ENCODE results near the gene CABLES1. TPM values are rescaled to one million over a fixed set of nuclear protein-coding genes. Genes with fewer than 3 reads are reported as not detected.
"Not testable (repeated sequence)": the region's sequence is repeated elsewhere in the genome, so short reads cannot be mapped to it uniquely, and the experiment has no call there.

CABLES1 gene
- total RNA-seq, 1 donor from 2014 or later = 7.8 TPM

DNA sequence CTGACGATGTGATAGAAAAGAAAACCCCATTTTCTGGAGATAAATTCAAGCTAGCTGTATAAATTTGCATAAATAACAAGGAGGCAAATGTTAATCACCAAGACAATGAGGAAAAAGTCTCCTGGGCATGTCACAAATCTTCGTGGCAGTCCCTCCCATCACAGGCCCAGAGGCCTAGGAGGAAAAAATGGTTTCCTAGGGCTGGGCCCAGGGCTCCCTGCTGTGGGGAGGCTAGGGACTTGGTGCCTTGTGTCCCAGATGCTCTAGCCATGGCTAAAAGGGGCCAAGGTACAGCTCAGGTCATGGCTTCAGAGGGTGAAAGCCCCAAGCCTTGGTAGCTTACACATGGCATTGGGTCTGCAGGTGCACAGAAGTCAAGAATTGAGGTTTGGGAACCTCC is 134.6 kb downstream of the CABLES1 start:
- no peak for ATAC-seq

DNA sequence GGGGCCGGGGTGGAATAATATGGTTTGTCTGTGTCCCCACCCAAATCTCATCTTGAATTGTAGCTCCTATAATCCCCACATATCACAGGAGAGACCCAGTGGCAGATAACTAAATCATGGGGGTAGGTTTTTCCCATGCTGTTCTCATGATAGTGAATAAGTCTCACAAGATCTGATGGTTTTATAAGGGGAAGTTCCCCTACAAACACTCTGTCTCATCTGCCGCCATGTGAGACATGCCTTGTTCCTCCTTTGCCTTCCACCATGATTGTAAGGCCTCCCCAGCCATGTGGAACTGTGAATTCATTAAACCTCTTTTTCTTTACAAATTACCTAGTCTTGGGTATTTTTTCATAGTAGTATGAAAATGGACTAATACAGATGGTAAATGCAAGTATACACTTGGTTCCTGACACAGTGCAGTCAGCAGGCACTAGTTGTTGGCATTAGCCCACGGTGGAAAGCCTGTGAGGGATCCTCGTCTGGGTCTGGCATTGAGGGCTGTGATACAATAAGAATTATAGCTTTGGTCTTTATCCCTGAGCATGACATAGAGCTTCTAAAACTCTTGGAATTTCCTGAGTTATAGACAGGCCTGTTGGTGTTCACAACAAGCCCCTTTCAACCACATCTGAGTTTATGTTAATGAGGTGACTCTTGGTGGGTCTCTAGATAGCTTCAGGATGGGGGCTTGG is 135.8 kb downstream of the CABLES1 start:
- no peak for ATAC-seq

DNA sequence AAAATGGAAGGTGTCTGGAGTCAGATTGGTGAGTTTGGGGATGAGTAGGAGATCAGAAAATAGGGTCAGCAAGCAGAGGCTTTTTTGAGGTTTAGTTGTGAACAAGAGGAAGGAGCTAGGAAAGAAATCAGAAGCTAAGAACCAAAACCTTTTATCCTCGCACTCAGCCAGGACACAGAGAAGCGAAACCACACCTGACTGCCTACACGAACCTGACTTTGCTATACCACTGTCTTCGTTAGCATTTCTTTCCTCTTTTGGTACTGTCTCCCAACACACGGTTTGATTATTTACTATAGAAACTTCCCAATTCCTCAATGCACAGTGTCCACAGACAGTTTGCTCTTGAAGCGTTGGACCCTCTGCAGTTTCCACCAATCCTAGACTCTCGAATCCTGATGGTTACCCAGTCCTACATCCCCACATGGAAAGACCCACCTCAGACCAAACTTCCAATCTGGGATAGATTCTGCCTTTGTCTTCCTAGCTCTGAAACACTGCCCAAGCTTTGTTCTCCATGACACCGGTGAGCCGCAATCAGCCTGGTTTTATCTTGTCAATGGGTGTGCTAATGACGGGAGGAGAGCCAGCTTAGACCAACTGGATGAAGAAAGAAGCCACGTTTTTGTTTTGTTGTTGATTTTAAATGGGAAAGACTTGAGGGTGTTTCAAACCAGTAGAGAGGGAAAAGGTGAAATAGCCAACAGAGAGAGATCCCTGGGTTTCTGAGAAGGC is 137.4 kb downstream of the CABLES1 start:
- no peak for ATAC-seq

DNA sequence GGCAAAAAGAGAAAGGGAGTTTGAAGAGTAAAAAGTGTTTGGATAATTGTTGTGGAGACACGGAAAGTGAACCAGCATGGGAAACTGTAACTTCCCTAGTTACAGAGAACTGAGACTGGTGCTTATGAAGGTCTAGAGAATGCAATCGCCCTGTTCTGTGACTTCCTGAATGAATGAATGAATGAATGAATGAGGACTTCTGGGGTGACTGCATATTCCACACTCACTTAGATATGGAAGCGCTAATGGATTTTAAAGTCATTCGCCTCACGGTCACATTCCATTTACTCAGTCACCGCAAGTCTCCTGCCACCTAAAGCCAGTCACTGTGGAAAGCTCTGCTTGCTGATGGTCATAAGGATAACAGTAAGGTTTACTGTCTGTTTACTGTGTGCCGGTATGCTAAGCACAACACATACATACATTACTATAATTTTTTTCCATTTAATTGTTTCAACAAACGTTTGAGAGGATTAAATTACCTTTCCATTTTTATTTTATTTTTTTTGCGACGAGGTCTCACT is 138.2 kb downstream of the CABLES1 start:
- no peak for ATAC-seq

DNA sequence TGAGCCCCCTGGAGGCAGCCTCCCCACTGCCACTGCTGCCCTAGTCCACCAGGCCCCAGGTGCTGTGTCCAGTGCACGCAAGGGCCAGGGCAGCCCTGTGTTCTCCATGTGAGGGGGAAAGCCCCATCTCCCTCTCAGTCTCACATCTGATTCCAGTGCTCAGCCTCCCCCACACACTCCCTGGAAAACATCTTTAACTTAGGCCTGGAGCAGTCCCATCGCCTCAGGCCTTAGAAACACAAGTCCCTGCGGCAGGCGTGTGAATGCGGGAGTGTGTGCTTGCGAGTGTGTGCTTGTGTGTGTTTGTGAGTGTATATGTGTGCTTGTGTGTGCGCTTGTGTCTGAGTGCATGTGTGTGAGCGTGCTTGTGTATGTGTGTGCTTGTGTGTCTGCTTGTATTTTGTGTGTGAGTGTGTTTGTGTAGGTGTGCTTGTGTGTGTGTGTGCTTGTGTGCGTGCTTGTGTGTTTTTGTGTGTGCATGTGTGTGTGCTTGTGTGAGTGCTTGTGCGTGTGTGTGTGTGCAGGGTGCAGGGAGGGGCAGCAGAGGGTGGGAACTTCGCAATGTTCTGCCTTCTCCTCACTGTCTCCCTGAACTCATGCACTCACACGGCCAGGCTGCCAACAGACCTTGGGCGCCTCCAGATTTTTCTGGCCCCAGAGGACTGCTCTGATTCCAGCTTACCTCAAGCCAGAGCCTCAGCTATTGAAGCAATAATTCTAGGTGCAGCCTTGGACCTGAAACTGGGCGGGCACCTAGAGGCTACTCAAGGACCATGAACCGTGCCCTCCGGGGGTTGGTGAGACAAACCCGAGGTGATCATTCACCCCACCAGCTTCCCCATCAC is 139.6 kb downstream of the CABLES1 start:
- peak; percentile 12 for ATAC-seq

DNA sequence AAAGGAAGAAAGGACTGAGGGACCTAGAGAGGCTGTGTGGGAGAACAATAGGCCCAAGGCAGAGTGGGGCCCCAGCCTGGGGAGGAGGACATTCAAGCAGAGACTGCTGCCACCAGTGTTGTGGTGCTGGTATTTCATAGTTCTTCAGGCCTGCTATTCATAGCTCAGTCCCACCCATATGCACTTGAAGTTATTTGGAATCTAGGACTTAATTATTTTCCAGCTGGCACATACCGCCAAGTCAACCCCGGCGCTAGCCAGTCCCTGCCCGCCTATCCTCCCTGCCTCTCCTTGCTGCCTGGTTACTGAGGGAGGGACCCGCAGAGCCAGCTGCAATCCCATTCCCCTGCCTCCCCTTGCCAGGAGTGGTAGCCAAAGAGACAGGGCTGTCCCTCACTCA is 141.2 kb downstream of the CABLES1 start:
- no peak for ATAC-seq

DNA sequence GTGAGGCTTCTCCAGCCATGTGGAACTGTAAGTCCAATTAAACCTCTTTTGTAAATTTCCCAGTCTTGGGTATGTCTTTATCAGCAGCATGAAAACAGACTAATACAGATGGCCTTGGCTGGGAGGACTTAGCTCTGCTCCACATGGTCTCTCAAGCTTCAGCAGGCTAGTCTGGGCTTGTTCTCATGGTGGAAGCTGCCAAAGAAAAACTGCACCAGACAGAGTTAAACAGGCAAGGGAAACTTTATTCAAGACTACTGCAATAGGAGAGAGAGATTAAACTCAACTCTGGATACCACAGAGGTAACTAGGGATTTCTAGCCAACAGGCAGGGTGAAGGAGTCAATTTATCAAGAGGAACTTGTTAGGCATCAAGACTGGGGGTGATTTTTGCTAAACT is 142.1 kb downstream of the CABLES1 start:
- peak; percentile 29 for ATAC-seq

DNA sequence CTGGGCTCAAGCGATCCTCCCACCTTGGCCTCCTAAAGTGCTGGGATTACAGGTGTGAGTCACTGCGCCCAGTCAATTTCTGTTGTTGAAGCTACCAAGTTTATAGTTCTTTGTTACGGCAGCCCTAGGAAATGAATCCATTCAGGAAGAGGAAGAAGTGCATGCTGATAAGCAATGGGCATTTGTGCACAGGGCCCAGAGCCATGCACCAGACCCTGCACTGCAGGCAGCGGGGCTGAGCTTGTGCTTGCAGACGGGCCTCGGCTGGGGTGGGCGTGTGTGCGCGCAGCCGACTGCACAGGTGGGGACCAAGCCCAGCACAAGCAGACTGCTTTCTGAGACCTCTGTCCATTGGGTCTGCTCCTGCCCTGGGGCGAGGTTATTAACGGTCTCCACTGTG is 144.6 kb downstream of the CABLES1 start:
- no peak for ATAC-seq

DNA sequence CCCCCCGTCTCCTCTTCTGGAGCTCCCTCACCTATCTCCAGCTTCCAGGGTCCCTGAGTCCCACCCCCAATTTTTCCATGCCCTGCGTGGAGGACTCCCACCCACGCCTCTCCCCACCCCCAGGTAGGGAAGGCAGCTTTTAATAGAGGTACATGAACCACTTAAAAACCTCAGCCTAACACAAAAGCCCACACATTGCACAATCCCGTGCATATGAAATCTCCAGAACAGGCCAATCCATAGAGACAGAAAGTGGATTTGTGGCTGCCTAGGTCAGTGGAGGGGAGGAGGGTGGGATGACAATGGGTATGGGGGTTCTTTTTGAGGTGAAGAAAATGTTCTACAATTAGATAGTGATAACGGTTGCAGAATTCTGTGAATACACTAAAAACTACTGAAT is 145.6 kb downstream of the CABLES1 start:
- no peak for ATAC-seq

DNA sequence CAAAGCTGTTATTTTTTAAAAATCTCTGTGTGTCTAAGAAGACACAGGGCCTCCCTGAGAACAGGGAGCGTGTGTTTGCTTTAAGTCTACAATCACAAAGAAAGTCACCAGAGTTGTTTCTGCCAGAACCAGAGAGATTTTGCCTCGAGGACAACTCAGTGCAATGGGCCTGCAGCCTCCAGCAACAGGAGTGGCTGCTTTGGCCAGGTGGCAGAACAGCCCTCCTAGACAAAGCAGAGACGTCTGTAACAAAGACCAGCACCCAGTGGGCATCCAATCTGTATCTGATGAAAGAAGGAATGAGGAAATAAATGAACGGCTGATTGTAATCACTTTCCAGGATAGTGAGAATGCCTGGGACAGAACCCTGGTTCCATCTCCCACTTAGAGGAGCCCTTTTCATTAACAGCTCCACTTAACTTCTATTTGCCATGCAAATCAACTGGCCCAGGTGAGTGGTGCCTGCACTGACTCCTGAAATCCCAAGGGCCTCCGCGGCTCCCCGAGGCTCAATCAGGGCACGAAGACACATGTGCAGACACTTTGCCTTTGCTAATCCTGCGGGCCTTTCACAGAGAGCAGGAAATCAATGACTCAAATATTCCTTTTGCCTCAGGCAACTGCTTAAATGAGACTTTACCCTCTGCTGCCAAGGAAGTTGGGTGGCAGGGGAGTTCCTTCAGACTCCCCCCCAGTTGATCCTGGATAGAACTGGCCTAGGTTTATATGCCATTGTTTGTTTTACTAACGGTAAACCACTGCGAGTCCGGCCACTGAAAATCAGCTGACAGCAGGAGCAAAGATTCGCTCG is 146.5 kb downstream of the CABLES1 start:
- ATAC-seq = peak; percentile 92

DNA sequence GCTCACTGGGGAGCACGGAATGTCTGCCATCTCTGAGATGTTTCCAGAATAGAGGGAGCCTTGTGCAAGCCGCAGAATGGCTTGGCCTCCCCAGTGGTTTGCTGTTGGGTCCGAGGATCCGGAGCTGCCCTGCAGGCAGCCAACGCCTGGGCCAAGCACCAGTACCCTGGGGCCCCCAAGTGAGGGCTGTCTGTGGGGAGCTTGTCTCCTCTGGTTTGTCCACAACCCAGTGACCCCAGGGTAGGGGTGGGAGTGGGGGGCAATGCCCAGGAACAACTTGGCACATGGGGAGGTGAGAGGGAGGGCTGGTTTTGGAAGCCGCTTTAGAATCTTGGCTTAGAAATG is 147.1 kb downstream of the CABLES1 start:
- peak; percentile 12 for ATAC-seq

DNA sequence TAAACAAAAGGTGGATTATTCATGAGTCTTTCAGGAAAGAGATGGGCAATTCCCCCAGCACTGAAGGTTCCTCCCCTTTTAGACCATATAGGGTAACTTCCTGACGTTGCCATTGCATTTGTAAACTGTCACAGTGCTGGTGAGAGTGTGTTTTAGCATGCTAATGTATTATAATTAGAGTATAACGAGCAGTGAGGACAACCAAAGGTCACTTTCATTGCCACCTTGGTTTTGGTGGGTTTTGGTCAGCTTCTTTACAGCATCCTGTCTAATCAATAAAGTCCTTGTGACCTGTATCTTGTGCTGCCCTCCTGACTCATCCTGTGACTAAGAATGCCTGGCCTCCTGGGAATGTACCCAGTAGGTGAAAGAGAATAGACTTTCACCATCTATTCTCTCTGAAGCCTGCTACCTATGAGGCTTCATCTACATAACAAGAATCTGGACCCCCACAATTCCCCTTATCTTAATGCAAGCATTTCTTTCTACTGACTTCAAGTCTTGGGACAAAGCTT is 148.7 kb downstream of the CABLES1 start:
- ATAC-seq = peak; percentile 35

DNA sequence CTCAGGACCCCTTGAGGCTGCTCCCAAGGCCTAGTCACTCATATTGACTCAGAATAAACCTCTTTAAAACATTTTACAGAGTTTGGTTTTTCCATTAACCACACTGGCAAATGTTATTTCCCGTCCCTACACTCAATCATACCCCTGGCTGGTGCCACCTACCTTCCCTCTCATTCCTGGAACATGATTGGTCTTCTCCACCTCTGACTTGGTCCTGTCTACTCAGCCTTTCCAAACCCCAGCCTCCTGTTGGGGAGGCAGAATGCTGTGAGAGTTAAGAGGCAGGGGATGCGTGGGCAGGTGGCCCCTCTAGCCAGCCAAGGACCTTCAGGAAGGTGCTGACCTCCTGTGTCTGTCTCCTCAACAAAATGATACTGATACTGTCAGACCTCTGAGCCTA is 149.3 kb downstream of the CABLES1 start:
- no peak for ATAC-seq

DNA sequence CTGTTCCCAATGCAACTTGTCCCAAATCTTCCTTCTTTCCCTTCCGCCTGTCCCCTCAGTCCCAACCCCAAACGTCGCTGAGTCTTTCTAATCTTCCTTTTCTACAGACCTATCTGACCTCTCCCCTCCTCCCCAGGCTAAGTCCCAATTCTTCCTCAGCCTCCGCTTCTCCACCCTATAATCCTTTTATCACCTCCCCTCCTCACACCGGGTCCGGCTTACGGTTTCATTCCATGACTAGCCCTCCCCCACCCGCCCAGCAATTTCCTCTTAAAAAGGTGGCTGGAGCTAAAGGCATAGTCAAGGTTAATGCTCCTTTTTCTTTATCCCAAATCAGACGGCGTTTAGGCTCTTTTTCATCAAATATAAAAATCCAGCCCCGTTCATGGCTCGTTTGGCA is 150.3 kb downstream of the CABLES1 start:
- ATAC-seq = not testable (repeated sequence)

DNA sequence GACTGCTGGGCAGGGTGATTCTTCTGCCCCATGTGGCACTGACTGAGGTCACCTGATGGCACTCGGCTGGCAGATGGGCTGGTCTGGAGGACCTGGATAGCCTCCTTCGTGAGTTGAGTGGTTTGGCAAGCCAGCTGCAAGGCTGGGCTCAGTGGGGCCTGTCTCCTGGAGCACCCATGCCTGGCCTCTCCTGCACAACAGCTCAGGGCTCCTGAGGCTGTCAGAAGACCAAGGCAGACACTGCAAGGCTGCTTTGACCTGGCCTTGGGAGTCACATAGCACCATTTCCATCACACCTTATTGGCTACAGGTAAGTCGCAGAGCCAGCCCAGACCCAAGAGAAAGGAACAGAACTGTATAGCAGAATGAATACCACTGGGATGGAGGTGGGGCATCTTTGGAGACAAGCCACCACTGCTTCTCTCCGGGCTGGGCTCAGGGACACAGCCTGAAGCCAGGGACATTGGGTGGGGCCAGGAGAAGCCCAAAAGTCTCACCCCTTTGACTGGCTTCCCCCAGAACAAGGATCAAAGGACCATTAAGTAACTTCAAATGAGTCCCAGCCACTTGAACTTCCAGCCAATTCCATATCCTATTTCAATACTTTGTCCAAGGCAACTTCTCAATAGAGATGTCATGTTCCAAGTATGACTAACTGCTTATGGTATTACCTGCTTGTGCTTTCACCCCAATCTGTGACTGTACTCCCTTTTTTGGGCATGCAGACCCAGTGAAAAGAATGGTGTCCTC is 156.3 kb downstream of the CABLES1 start:
- peak; percentile 91 for ATAC-seq

DNA sequence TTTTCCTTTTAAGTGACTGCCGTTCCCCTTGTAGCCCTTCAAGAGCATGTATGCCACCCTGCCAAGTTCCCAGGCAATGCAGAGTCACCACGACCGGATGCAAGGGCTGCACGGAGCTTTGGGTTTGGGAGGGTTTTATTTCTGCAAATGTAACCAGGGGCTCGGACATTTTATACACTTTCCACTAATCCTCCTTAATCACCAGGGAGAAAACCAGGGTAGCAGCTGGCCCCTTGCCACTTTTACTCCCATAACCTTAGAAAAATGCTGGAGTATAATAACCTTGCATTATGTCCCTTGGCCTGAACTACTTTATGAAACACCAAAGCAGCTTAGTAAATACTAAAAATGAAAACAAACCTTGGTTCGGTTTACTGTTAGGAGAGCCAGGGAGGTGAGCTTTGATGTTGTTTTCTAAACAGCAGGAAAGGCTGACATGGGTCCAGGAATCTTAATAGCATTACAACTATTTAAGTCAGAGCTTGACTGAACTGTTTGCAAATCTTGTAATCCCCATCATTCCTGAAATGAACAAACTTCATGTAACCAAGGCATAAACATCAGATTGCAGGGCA is 165.0 kb downstream of the CABLES1 start:
- no peak for ATAC-seq

DNA sequence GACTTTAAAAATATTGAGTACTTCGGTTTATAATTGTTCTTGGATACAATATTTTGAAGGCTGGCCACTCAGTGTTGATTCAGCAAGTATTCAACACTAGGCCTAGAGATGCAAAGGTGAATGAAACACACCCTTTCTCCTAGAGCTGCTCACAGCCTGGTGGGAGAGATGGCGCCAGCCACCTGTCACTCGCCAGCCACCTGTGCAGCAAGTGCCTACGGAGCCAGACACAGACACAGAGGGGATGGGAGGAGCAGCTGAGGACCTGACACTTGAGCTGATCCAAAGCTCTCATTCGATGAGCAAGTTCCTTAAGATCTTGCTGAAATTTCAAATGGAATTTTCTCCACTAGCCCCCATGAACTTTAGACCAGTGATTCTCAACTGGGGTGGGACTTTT is 166.7 kb downstream of the CABLES1 start:
- no peak for ATAC-seq

DNA sequence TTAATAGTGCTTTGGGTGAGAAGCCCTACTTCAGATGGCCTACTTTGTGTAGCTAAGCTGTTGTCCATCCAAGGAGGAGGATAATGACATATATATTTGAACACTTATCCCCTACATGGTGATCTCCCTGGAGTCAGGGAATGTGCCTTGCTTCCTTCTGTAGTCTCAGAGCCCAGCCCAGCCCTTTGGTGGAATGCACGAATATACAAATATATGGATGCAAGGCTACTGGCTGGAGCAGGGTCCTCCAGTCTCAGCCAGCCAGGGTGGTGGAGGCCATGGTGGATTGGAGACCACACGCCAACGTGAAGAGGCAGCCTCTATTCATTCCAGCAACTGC is 167.2 kb downstream of the CABLES1 start:
- peak; percentile 16 for ATAC-seq

DNA sequence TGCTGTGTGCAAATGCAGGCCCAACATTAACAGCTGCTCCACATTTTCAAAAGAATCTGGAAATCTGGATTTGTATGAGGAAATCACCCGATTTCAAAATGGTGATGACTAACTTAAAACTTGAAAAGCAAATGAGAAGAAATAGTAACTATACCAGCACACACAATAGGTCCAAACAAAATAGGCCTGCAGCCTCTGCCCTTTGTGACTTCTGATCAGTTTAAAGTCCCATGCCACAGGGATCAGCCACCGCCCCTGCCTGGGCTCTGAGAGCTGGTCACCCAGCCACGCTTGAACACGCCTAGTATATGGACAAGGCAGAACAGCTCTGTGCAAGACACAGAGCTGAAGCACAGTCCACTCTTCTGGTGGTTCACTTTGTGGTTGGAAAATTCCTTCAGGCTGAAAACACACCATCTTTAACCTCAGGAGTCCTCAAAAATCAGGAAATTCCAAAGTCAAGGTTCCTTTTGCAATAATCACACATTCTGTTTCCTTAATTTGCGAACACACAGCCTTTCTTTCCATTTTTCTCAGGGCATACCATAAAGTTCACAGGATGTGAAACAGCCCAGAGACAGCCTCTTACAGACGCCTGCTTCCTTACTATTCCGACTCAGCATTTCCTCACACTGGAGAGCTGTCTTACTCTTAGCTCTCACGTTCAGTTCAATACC is 167.7 kb downstream of the CABLES1 start:
- peak; percentile 26 for ATAC-seq

DNA sequence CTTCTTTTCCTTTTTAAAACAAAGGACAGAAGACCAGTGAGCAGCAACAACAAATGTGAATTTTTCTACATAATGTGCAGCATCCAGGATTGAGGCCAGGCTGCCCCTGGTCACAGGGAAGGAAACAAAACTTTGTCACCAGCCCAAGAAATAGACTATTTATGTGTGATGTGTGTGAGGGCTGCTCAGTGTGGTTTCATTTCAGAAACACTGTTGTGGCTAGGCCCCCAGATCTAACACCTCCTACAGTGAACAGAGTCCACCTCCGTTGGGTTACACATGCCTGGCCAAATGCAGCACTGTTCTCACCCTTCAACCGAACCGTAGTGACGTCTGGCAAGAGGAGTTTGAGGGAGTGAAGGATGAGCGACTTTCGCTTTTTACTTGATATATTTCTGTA is 171.5 kb downstream of the CABLES1 start:
- no peak for ATAC-seq
